GM12878 (cell line): ENCODE results near the gene SLC38A1. TPM values are rescaled to one million over a fixed set of nuclear protein-coding genes. Genes with fewer than 3 reads are reported as not detected.

ENCODE experiments used
- ATAC-seq: fragments of 200-7000 bp; cut with Tn5 transposase; 3 replicates; pipeline ENCODE4 v1.9.1; 2020; ENCODE audit warnings: mild to moderate bottlenecking, moderate library complexity
- BruUV-seq: library from RNA; stranded (reverse); fragments of 400-500 nt; replicated peaks from 2 replicates; lab custom pipeline; 2021; lab: Mats Ljungman, UMichigan
- CTCF ChIA-PET: fragments of 300-600 bp; sonication (Branson Sonifier 250); formaldehyde crosslinking; extraction: SDS; loops from one replicate; lab custom pipeline; 2021; ENCODE audit warnings: inconsistent platforms; lab: Yijun Ruan, JAX
- POLR2A ChIA-PET: fragments of 350-600 bp; formaldehyde crosslinking; extraction: SDS; loops from one replicate; lab custom pipeline; 2021; ENCODE audit warnings: inconsistent platforms; lab: Charles Lee
- RAD21 ChIA-PET: fragments of 300-600 bp; sonication (Branson Sonifier 250); formaldehyde crosslinking; loops from one replicate; lab custom pipeline; 2023; ENCODE audit warnings: antibody characterized with exemption; ENCODE audit not compliant: unreplicated experiment; lab: Charles Lee
- SMC1A ChIA-PET: fragments of 300-600 bp; sonication (Branson Sonifier 250); formaldehyde crosslinking; loops from one replicate; lab custom pipeline; 2023; ENCODE audit not compliant: unreplicated experiment, uncharacterized antibody; lab: Charles Lee
- DNase-seq: peaks from one replicate; pipeline ENCODE4 v3.0.0-alpha.2; 2011; ENCODE audit warnings: low read depth, low spot score
- FAIRE-seq: peaks from 3 replicates; lab custom pipeline; 2011; peaks lifted over from hg19 to GRCh38; lab: Jason Lieb, UNC
- H2AFZ ChIP-seq: 2 replicates; pipeline ENCODE4 v1.6.0; 2011; ENCODE audit warnings: low read depth, low read length, control low read depth; ENCODE audit not compliant: control insufficient read depth
- H3K27ac ChIP-seq: 2 replicates; pipeline ENCODE4 v1.5.1; 2011; ENCODE audit warnings: control low read depth; ENCODE audit not compliant: control insufficient read depth, insufficient read depth
- H3K27me3 ChIP-seq, 2 experiments: replicated peaks in 1 of 2; 2 replicates each; pipeline versions ENCODE4 v1.6.0 to v1.6.1; 2011; ENCODE audit warnings: low read length in 1 of 2; ENCODE audit not compliant: control insufficient read depth in 2 of 2, insufficient read depth in 2 of 2
- H3K36me3 ChIP-seq, 2 experiments: 2 replicates each; pipeline ENCODE4 v1.5.1; 2011; ENCODE audit warnings: low read length in 1 of 2; ENCODE audit not compliant: control insufficient read depth in 2 of 2, insufficient read depth in 2 of 2
- H3K4me1 ChIP-seq: 2 replicates; pipeline ENCODE4 v1.6.1; 2011; ENCODE audit warnings: mild to moderate bottlenecking, low read length, moderate library complexity, mixed read lengths; ENCODE audit not compliant: control insufficient read depth, insufficient read depth
- H3K4me2 ChIP-seq: 2 replicates; pipeline ENCODE4 v1.6.0; 2011; ENCODE audit warnings: control low read depth; ENCODE audit not compliant: control insufficient read depth, insufficient read depth
- H3K4me3 ChIP-seq: fragments of 200-600 bp; sonication (generic); 2 replicates; pipeline ENCODE4 v1.5.1; 2016
- H3K79me2 ChIP-seq: 2 replicates; pipeline ENCODE4 v1.6.0; 2011; ENCODE audit warnings: low read length; ENCODE audit not compliant: control insufficient read depth, insufficient read depth
- H3K9ac ChIP-seq: 2 replicates; pipeline ENCODE4 v1.8.0; 2011; ENCODE audit warnings: low read length, control low read depth, mixed read lengths; ENCODE audit not compliant: control insufficient read depth, insufficient read depth
- H3K9me3 ChIP-seq: replicated peaks from 3 replicates; pipeline ENCODE4 v1.5.1; 2011; ENCODE audit warnings: mild to moderate bottlenecking, low read length; ENCODE audit not compliant: control insufficient read depth, insufficient read depth
- H4K20me1 ChIP-seq: 2 replicates; pipeline ENCODE4 v1.6.0; 2011; ENCODE audit not compliant: control insufficient read depth, insufficient read depth
- CHD4 ChIP-seq: fragments of 200-600 bp; sonication (generic); IDR thresholded peaks from 2 replicates; pipeline ENCODE4 v1.6.1; 2016; ENCODE audit warnings: mild to moderate bottlenecking
- HDAC2 ChIP-seq: fragments of 200-600 bp; sonication (generic); IDR thresholded peaks from 2 replicates; pipeline ENCODE4 v1.6.1; 2017
- KAT2A ChIP-seq: conservative IDR thresholded peaks from 2 replicates; pipeline ENCODE4 v1.6.1; 2011; ENCODE audit warnings: low read depth, low read length; ENCODE audit not compliant: control insufficient read depth
- MEF2A ChIP-seq: IDR thresholded peaks from 2 replicates; pipeline ENCODE4 v1.6.1; 2011; ENCODE audit warnings: low read depth, mild to moderate bottlenecking, low read length, moderate library complexity; ENCODE audit not compliant: insufficient read depth
- MYB ChIP-seq: fragments of 150-350 bp; IDR thresholded peaks from 2 replicates; pipeline ENCODE4 v1.6.1; 2014; ENCODE audit warnings: mild to moderate bottlenecking, low read depth, low read length, borderline replicate concordance
- NFIC ChIP-seq: IDR thresholded peaks from 2 replicates; pipeline ENCODE4 v1.6.1; 2012; ENCODE audit warnings: low read depth, mild to moderate bottlenecking, inconsistent platforms, low read length, moderate library complexity
- NFXL1 ChIP-seq: fragments of 450-650 bp; IDR thresholded peaks from 2 replicates; pipeline ENCODE4 v1.6.1; 2017; ENCODE audit warnings: antibody characterized with exemption, mild to moderate bottlenecking, borderline replicate concordance
- POLR2AphosphoS5 ChIP-seq: IDR thresholded peaks from 2 replicates; pipeline ENCODE4 v1.6.1; 2011; ENCODE audit warnings: mild to moderate bottlenecking, low read length, inconsistent platforms
- SREBF1 ChIP-seq: IDR thresholded peaks from 2 replicates; pipeline ENCODE4 v1.6.1; 2012; ENCODE audit warnings: mild to moderate bottlenecking, low read length
- SUPT20H ChIP-seq: IDR thresholded peaks from 2 replicates; pipeline ENCODE4 v1.6.1; 2011; ENCODE audit warnings: low read depth, mild to moderate bottlenecking, low read length, moderate library complexity, borderline replicate concordance; ENCODE audit not compliant: control insufficient read depth
- YY1 ChIP-seq: IDR thresholded peaks from 2 replicates; pipeline ENCODE4 v1.6.1; 2011; ENCODE audit warnings: low read depth, mild to moderate bottlenecking, low read length
- ZNF207 ChIP-seq: fragments of 450-650 bp; IDR thresholded peaks from 2 replicates; pipeline ENCODE4 v1.6.1; 2014; ENCODE audit warnings: antibody characterized with exemption, mild to moderate bottlenecking, borderline replicate concordance
- ZNF274 ChIP-seq: IDR thresholded peaks from one replicate; pipeline ENCODE4 v1.8.0; 2011; ENCODE audit not compliant: insufficient read length, insufficient read depth
- WGBS: methylation state at CpG from one replicate; pipeline ENCODE4 v1.1.6; 2016; ENCODE audit warnings: low lambda C conversion rate; ENCODE audit not compliant: insufficient replicate concordance, insufficient coverage; ENCODE audit errors: missing lambda C conversion rate; 5-methylcytosine and 5-hydroxymethylcytosine counted together
- in situ Hi-C: fragments of 300-500 bp; cut with MboI; formaldehyde crosslinking; loops from 9 replicates; pipeline ENCODE4 v1.14.3; 2018; ENCODE audit warnings: mixed read lengths
- intact Hi-C: fragments of 100-400 bp; cut with micrococcal nuclease; formaldehyde crosslinking; loops from one replicate; pipeline ENCODE4 v1.14.2; 2022; ENCODE audit not compliant: unreplicated experiment
- polyA plus RNA-seq, 11 experiments: library from polyadenylated mRNA; depleted of rRNA in 4 of 11; unstranded in 6 of 11; stranded (reverse) in 5 of 11; fragments of >200 nt; fragmentation: Nextera tagmentation in 4 of 11; fragmentation: Illumina TruSeq in 1 of 11; extraction: Ambion mirVana in 4 of 11; extraction: Trizol in 1 of 11; gene quantifications; 1 replicate in 1 of 11; 2 replicates in 10 of 11; pipeline versions ENCODE4 v1.2.1 to v1.2.3, GENCODE V29; 2011 to 2016; ENCODE audit warnings: inconsistent platforms in 2 of 11, missing spikeins in 2 of 11, low read depth in 1 of 11
- total RNA-seq, 4 experiments: library from RNA; depleted of rRNA in 3 of 4; stranded (reverse); fragments of >200 nt in 3 of 4; fragmentation: Illumina TruSeq in 1 of 4; extraction: Trizol in 1 of 4; gene quantifications; 2 replicates each; pipeline versions ENCODE4 v1.2.1 to v1.2.3, GENCODE V29; 2013 to 2021
- TF ChIP-seq, protein P1 (sequence below): fragments of 450-650 bp; IDR thresholded peaks from 2 replicates; pipeline ENCODE4 v1.6.1; 2017; ENCODE audit warnings: borderline replicate concordance
- TF ChIP-seq, protein P2 (sequence below): IDR thresholded peaks from 2 replicates; pipeline ENCODE4 v1.6.1; 2012; ENCODE audit warnings: low read depth, low read length, improper control_type of control experiment
- TF ChIP-seq, protein P3 (sequence below): fragments of 150-350 bp; IDR thresholded peaks from 2 replicates; pipeline ENCODE4 v1.6.1; 2016; ENCODE audit warnings: low read depth, low read length

Gene SLC38A1
- total and polyA plus RNA-seq, 10 of the 15 experiments (the other 5 are each of a cell fraction or from before 2014, with no cell fraction given): 38.1 to 191 (median 144) TPM

DNA sequence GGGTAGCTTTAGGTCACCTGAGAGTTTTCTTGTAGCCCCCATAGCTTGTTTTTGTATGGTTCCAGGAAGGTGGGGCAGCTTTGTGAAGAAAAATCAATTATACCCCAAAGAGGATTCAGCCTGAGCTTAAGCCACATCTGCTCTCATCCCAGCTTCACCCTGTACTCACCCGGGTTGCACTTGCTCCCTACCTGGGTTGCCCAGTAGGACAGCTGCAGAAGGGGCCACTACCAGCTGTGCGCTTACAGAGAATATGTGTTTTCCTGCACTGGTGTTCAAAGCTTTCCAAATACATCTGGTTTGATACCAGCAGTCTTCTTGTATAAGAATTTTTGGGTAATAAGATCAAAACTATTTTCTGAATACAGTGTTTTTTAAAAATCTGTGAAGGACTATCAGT lies 3.0 kb upstream of the SLC38A1 start (continued):
- TF ChIP-seq, protein P1, sequence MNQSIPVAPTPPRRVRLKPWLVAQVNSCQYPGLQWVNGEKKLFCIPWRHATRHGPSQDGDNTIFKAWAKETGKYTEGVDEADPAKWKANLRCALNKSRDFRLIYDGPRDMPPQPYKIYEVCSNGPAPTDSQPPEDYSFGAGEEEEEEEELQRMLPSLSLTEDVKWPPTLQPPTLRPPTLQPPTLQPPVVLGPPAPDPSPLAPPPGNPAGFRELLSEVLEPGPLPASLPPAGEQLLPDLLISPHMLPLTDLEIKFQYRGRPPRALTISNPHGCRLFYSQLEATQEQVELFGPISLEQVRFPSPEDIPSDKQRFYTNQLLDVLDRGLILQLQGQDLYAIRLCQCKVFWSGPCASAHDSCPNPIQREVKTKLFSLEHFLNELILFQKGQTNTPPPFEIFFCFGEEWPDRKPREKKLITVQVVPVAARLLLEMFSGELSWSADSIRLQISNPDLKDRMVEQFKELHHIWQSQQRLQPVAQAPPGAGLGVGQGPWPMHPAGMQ: no peak

DNA sequence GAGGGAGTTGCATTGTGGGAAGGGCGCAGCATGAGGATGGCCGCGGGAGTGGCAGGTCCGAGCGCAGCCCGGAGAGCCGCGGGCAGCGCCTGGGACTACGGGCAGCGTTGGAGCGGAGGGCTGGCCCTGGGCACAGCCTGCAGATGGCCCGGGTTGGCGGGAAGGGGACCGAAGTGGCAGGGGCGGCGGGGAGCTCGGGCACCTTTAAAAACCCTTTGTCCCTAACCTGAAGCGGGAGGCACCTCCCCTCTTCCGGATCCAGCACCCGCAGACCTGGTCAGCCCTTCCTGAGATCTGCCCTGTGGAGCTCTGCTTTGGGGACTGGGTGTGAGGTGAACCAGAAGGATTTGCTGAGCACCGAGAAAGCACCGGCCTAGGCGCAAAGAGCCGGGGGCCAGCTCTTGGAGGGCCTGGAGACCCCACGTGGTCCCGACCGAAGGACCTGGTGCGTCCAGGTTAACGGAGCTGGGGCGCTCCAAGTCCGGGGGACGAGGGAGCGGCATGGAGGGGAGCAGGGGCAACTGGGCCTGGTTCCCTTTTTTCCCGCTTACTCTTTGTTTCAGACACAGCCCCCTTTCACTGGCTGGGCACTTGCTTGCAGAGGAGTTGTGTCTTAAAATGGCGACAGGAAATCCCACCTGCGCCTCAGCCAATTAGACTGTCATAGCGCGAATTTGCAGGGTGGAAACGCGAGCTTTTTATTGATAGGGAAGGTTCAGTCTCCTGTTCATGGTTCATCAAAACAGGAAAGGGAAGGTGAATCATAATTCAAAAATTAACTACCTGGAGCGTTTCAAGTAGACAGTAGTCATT lies 792 bp upstream of the SLC38A1 start:
- RAD21 ChIA-PET: interaction anchor here (0.5 to 4.2 kb wide), 22 partner anchors 30 to 392 kb away, joined by 3 to 60 read pairs (median 5); partner anchors contain the start of gene SLC38A2
- Histone ChIP-seq H3K4me3 (peak overlapping the region; percentile 82), H3K4me2 (peak overlapping the region; percentile 96), H3K4me1 (peaks cover 4% of the 10 kb centered on the region; the same call in 1 of the 2 replicates), H3K36me3 (0 out of 4 replicates have a peak, but pooled peaks cover 0 to 4% of the 10 kb centered on the region in 2 experiments), H3K27ac (peak overlapping the region; percentile 95), H2AFZ (peak overlapping the region; percentile 81), H3K9ac (peak overlapping the region; percentile 97), H3K9me3 (no peaks in the 10 kb centered on the region), H3K27me3 (no peaks in the 10 kb centered on the region), H4K20me1 (no peaks in the 10 kb centered on the region; the same call in 1 of the 2 replicates), H3K79me2 (peaks cover 60% of the 10 kb centered on the region)
- DNase-seq (no peak), FAIRE-seq (peak; percentile 27), ATAC-seq (peak; percentile 62)
- CTCF ChIA-PET: interaction anchor here (0.7 to 6.2 kb wide), 16 partner anchors 13 to 278 kb away, joined by 3 to 45 read pairs (median 5); no protein-coding TSS in a partner anchor
- no TSS peak for BruUV-seq
- WGBS: under 1% methylated on average over 32 of the region's 42 CpGs
- SMC1A ChIA-PET: interaction anchor here (0.6 to 4.6 kb wide), 33 partner anchors 8 to 751 kb away, joined by 3 to 42 read pairs (median 4); no protein-coding TSS in a partner anchor
- in situ Hi-C loops: loop anchor here (5.0 kb wide), 1 partner anchor 98 kb away; no protein-coding TSS in a partner anchor
- intact Hi-C loops: loop anchor here (2.0 to 10.0 kb wide), 6 partner anchors 103 to 1435 kb away; partner anchors contain the start of genes ARID2, RPAP3, SCAF11 and SLC38A2
- POLR2A ChIA-PET: interaction anchor here (0.6 to 3.8 kb wide), 23 partner anchors 36 to 947 kb away, joined by 3 to 30 read pairs (median 4); no protein-coding TSS in a partner anchor
- TF ChIP-seq SUPT20H: no peak
- TF ChIP-seq YY1: peak; percentile 94
- TF ChIP-seq POLR2AphosphoS5: 0 out of 2 replicates have a peak, but pooled peaks have one; percentile 55
- no peak for TF ChIP-seq NFIC
- no peak for TF ChIP-seq HDAC2
- TF ChIP-seq MYB: no peak
- no peak for TF ChIP-seq NFXL1
- TF ChIP-seq, protein P2, sequence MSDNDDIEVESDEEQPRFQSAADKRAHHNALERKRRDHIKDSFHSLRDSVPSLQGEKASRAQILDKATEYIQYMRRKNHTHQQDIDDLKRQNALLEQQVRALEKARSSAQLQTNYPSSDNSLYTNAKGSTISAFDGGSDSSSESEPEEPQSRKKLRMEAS: no peak
- no peak for TF ChIP-seq ZNF207
- TF ChIP-seq CHD4: no peak
- no peak for TF ChIP-seq KAT2A
- TF ChIP-seq SREBF1: no peak
- TF ChIP-seq MEF2A: no peak
- no peak for TF ChIP-seq ZNF274
- TF ChIP-seq, protein P3, sequence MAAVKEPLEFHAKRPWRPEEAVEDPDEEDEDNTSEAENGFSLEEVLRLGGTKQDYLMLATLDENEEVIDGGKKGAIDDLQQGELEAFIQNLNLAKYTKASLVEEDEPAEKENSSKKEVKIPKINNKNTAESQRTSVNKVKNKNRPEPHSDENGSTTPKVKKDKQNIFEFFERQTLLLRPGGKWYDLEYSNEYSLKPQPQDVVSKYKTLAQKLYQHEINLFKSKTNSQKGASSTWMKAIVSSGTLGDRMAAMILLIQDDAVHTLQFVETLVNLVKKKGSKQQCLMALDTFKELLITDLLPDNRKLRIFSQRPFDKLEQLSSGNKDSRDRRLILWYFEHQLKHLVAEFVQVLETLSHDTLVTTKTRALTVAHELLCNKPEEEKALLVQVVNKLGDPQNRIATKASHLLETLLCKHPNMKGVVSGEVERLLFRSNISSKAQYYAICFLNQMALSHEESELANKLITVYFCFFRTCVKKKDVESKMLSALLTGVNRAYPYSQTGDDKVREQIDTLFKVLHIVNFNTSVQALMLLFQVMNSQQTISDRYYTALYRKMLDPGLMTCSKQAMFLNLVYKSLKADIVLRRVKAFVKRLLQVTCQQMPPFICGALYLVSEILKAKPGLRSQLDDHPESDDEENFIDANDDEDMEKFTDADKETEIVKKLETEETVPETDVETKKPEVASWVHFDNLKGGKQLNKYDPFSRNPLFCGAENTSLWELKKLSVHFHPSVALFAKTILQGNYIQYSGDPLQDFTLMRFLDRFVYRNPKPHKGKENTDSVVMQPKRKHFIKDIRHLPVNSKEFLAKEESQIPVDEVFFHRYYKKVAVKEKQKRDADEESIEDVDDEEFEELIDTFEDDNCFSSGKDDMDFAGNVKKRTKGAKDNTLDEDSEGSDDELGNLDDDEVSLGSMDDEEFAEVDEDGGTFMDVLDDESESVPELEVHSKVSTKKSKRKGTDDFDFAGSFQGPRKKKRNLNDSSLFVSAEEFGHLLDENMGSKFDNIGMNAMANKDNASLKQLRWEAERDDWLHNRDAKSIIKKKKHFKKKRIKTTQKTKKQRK: no peak
